Astrocyte (in vitro differentiated cells and primary cell): ENCODE results near the gene DCTN5. TPM values are rescaled to one million over a fixed set of nuclear protein-coding genes. Genes with fewer than 3 reads are reported as not detected.

Source experiments
- DNase-seq: peaks from one replicate; pipeline ENCODE4 v3.0.0-alpha.2; 2010; ENCODE audit warnings: low read depth
- FAIRE-seq: peaks from 2 replicates; lab custom pipeline; 2011; peaks lifted over from hg19 to GRCh38; lab: Jason Lieb, UNC
- H2AFZ ChIP-seq: 2 replicates; pipeline ENCODE4 v1.6.0; 2012; ENCODE audit warnings: low read depth, low read length, inconsistent platforms
- H3K27ac ChIP-seq: 2 replicates; pipeline ENCODE4 v1.5.1; 2011; ENCODE audit warnings: low read depth, low read length, inconsistent platforms
- H3K27me3 ChIP-seq: 2 replicates; pipeline ENCODE4 v1.6.0; 2011; ENCODE audit warnings: low read length, inconsistent platforms; ENCODE audit not compliant: insufficient read depth
- H3K36me3 ChIP-seq: 2 replicates; pipeline ENCODE4 v1.5.1; 2011; ENCODE audit warnings: low read length, inconsistent platforms; ENCODE audit not compliant: insufficient read depth
- H3K4me1 ChIP-seq: 2 replicates; pipeline ENCODE4 v1.5.1; 2011; ENCODE audit warnings: low read length, inconsistent platforms; ENCODE audit not compliant: insufficient read depth
- H3K4me2 ChIP-seq: 2 replicates; pipeline ENCODE4 v1.6.0; 2012; ENCODE audit warnings: low read length, inconsistent platforms
- H3K4me3 ChIP-seq: 2 replicates; pipeline ENCODE4 v1.5.1; 2011; ENCODE audit warnings: low read depth, mild to moderate bottlenecking, low read length, inconsistent platforms; ENCODE audit not compliant: insufficient read depth
- H3K79me2 ChIP-seq: 2 replicates; pipeline ENCODE4 v1.6.0; 2012; ENCODE audit warnings: mild to moderate bottlenecking, low read length, inconsistent platforms; ENCODE audit not compliant: insufficient read depth
- H3K9ac ChIP-seq: 2 replicates; pipeline ENCODE4 v1.6.0; 2012; ENCODE audit warnings: mild to moderate bottlenecking, low read length, inconsistent platforms
- H3K9me3 ChIP-seq: 2 replicates; pipeline ENCODE4 v1.5.1; 2012; ENCODE audit warnings: low read depth, mild to moderate bottlenecking, low read length, inconsistent platforms; ENCODE audit not compliant: insufficient read depth
- H4K20me1 ChIP-seq: 2 replicates; pipeline ENCODE4 v1.6.0; 2012; ENCODE audit warnings: low read length, inconsistent platforms; ENCODE audit not compliant: insufficient read depth
- H3K27ac Mint-ChIP-seq: one replicate; pipeline ENCODE4 v1.8.0; 2021; ENCODE audit warnings: mild to moderate bottlenecking, mixed read lengths; ENCODE audit not compliant: unreplicated experiment
- H3K27me3 Mint-ChIP-seq: one replicate; pipeline ENCODE4 v1.8.0; 2021; ENCODE audit warnings: low read depth, mixed read lengths; ENCODE audit not compliant: unreplicated experiment
- H3K36me3 Mint-ChIP-seq: one replicate; pipeline ENCODE4 v1.8.0; 2021; ENCODE audit warnings: low read depth, mixed read lengths; ENCODE audit not compliant: unreplicated experiment
- H3K4me1 Mint-ChIP-seq: one replicate; pipeline ENCODE4 v1.8.0; 2021; ENCODE audit warnings: low read depth, mixed read lengths; ENCODE audit not compliant: unreplicated experiment
- H3K4me3 Mint-ChIP-seq: one replicate; pipeline ENCODE4 v1.8.0; 2021; ENCODE audit warnings: mild to moderate bottlenecking, moderate library complexity, mixed read lengths; ENCODE audit not compliant: unreplicated experiment
- H3K9me3 Mint-ChIP-seq: one replicate; pipeline ENCODE4 v1.8.0; 2021; ENCODE audit warnings: mild to moderate bottlenecking, mixed read lengths; ENCODE audit not compliant: unreplicated experiment
- CTCF ChIP-seq: IDR thresholded peaks from 2 replicates; pipeline ENCODE4 v1.5.1; 2011; ENCODE audit warnings: low read depth, mild to moderate bottlenecking, inconsistent platforms, low read length, moderate library complexity; ENCODE audit not compliant: insufficient read depth
- EZH2 ChIP-seq: IDR thresholded peaks from 2 replicates; pipeline ENCODE4 v1.6.1; 2012; ENCODE audit warnings: mild to moderate bottlenecking, low read length, inconsistent platforms; ENCODE audit not compliant: insufficient read depth
- total RNA-seq: library from RNA; stranded (reverse); gene quantifications from 2 replicates; pipeline ENCODE4 v1.2.1, GENCODE V29; 2021

DCTN5 gene
- total RNA-seq, 1 donor from 2014 or later, result 117 TPM

- H3K27ac ChIP-seq, result no peak overlapping the region
- H3K4me1 ChIP-seq, result peaks cover 5% of the 10 kb centered on the region
- H3K9me3 ChIP-seq, result no peaks in the 10 kb centered on the region
- Mint-ChIP-seq H3K4me3 (no peak overlapping the region), H3K36me3 (peaks cover 8% of the 10 kb centered on the region), H3K27ac (no peak overlapping the region), H3K4me1 (peaks cover 8% of the 10 kb centered on the region), H3K9me3 (no peaks in the 10 kb centered on the region), H3K27me3 (no peaks in the 10 kb centered on the region)
- H3K36me3 ChIP-seq, result peaks cover 8% of the 10 kb centered on the region
- FAIRE-seq (no peak), DNase-seq (no peak)
- no peak overlapping the region for H3K4me2 ChIP-seq
- no peak overlapping the region for H3K4me3 ChIP-seq
- no peaks in the 10 kb centered on the region for H4K20me1 ChIP-seq
- no peaks in the 10 kb centered on the region for H3K27me3 ChIP-seq
- H3K9ac ChIP-seq, result no peak overlapping the region
- TF ChIP-seq CTCF (no peak), EZH2 (no peak)
- no peak overlapping the region for H2AFZ ChIP-seq
- no peaks in the 10 kb centered on the region for H3K79me2 ChIP-seq
Measured at GRCh38 chr16:23611936-23612335, 29.3 kb upstream of the DCTN5 start.

GRCh38 chr16:23615805-23616204, 25.5 kb upstream of the DCTN5 start:
- H3K36me3 ChIP-seq, result peaks cover 13% of the 10 kb centered on the region
- no peaks in the 10 kb centered on the region for H3K9me3 Mint-ChIP-seq
- no peaks in the 10 kb centered on the region for H3K4me1 ChIP-seq
- H3K27me3 ChIP-seq, result no peaks in the 10 kb centered on the region
- TF ChIP-seq CTCF, result no peak
- TF ChIP-seq EZH2, result no peak
- H3K36me3 Mint-ChIP-seq, result peaks cover 12% of the 10 kb centered on the region
- H3K27me3 Mint-ChIP-seq, result no peaks in the 10 kb centered on the region
- no peak overlapping the region for H3K27ac ChIP-seq
- no peak overlapping the region for H2AFZ ChIP-seq
- no peaks in the 10 kb centered on the region for H4K20me1 ChIP-seq
- no peak for FAIRE-seq
- H3K79me2 ChIP-seq, result no peaks in the 10 kb centered on the region
- DNase-seq, result no peak
- peaks cover 3% of the 10 kb centered on the region for H3K4me1 Mint-ChIP-seq
- no peak overlapping the region for H3K9ac ChIP-seq
- no peak overlapping the region for H3K4me3 ChIP-seq
- no peak overlapping the region for H3K27ac Mint-ChIP-seq
- H3K9me3 ChIP-seq, result no peaks in the 10 kb centered on the region
- H3K4me3 Mint-ChIP-seq, result no peak overlapping the region
- no peak overlapping the region for H3K4me2 ChIP-seq

GRCh38 chr16:23624092-23624491, 17.2 kb upstream of the DCTN5 start:
- no peaks in the 10 kb centered on the region for H3K9me3 Mint-ChIP-seq
- no peak for DNase-seq
- Histone ChIP-seq H2AFZ (no peak overlapping the region), H3K79me2 (no peaks in the 10 kb centered on the region), H3K4me3 (no peak overlapping the region), H3K4me2 (no peak overlapping the region), H3K36me3 (peaks cover 27% of the 10 kb centered on the region), H4K20me1 (no peaks in the 10 kb centered on the region), H3K27me3 (no peaks in the 10 kb centered on the region), H3K4me1 (no peaks in the 10 kb centered on the region), H3K9ac (no peak overlapping the region), H3K27ac (no peak overlapping the region), H3K9me3 (no peaks in the 10 kb centered on the region)
- H3K4me3 Mint-ChIP-seq, result no peak overlapping the region
- H3K36me3 Mint-ChIP-seq, result peaks cover 18% of the 10 kb centered on the region
- no peak for TF ChIP-seq EZH2
- no peak for TF ChIP-seq CTCF
- no peak for FAIRE-seq
- no peak overlapping the region for H3K27ac Mint-ChIP-seq
- H3K4me1 Mint-ChIP-seq, result no peaks in the 10 kb centered on the region
- H3K27me3 Mint-ChIP-seq, result no peaks in the 10 kb centered on the region
